Esophagus muscularis mucosa (tissue), 3 donors: ENCODE data around the gene PRRX1.

Experiments
- POLR2A ChIP-seq: fragments of 450-650 bp; IDR thresholded peaks from one replicate; pipeline ENCODE4 v1.6.1; 2017; ENCODE audit warnings: antibody characterized with exemption, moderate library complexity, mild to moderate bottlenecking, low read depth
- TF ChIP-seq, protein P1 (sequence below), 3 experiments: fragments of 200-600 bp in 2 of 3; fragments of 450-650 bp in 1 of 3; sonication (generic) in 2 of 3; IDR thresholded peaks; one replicate each; pipeline ENCODE4 v1.5.1; 2017 to 2019; ENCODE audit warnings: antibody characterized with exemption in 3 of 3, mild to moderate bottlenecking in 2 of 3, moderate library complexity in 1 of 3

- TF ChIP-seq, protein P1, sequence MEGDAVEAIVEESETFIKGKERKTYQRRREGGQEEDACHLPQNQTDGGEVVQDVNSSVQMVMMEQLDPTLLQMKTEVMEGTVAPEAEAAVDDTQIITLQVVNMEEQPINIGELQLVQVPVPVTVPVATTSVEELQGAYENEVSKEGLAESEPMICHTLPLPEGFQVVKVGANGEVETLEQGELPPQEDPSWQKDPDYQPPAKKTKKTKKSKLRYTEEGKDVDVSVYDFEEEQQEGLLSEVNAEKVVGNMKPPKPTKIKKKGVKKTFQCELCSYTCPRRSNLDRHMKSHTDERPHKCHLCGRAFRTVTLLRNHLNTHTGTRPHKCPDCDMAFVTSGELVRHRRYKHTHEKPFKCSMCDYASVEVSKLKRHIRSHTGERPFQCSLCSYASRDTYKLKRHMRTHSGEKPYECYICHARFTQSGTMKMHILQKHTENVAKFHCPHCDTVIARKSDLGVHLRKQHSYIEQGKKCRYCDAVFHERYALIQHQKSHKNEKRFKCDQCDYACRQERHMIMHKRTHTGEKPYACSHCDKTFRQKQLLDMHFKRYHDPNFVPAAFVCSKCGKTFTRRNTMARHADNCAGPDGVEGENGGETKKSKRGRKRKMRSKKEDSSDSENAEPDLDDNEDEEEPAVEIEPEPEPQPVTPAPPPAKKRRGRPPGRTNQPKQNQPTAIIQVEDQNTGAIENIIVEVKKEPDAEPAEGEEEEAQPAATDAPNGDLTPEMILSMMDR (IDR thresholded peaks at IDR 0.05), result no peak
- no peak for TF ChIP-seq POLR2A
These were observed 4.5 kb downstream of the PRRX1 start for GRCh38 chr1:170668209-170669106.
